GM19193 (cell line): Measurements from ENCODE around the gene SLC22A5.

Experiments used
- POLR2A ChIP-seq: IDR thresholded peaks from 4 replicates; pipeline ENCODE4 v1.6.1; 2011; ENCODE audit not compliant: insufficient read depth, insufficient read length; ENCODE audit errors: extremely low read depth

SLC22A5 gene

DNA sequence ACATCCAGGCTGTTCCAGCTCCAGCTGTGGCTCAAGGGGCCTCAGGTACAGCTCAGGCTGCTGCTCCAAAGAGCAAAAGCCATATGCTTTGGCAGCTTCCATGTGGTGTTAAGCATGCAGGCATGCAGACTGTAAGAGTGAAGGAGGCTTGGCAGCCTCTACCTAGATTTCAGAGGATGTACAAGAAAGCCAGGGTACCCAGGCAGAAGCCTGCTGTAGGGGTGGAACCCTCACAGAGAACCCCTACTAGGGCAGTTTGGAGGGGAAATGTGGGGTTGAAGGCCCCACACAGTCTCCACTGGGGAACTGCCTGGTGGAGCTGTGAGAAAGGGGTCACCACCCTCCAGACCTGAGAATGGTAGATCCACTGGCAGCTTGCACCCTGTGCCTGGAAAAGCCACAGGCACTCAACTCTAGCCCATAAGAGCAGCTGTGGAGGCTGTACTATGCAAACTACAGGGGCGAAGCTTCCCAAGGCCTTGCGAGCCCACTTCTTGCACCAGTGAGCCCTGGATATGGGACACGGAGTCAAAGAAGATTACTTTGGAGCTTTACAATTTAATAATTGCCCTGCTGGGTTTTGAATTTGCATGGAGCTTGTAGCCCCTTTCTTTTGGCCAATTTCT lies 14.3 kb upstream of the SLC22A5 start:
- no peak for TF ChIP-seq POLR2A

DNA sequence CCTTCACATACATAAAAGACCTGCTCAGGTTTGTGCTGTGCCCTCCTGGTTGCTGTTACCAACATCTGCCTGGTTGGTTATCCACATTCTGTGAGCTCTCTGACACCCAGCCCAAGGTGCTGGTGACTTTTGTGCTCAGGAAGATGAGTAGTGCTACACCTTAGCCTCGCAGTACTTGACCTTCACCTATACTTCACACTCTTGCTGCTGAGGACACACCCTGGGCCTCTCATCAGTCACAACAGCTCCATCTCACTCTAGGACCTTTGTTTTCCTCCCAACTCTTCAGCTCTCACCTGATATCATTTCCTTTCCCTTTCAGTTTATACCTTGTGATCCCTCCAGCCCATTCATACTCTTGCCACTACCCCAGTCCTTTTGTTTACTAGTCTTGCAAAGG lies 10.7 kb upstream of the SLC22A5 start:
- no peak for TF ChIP-seq POLR2A

DNA sequence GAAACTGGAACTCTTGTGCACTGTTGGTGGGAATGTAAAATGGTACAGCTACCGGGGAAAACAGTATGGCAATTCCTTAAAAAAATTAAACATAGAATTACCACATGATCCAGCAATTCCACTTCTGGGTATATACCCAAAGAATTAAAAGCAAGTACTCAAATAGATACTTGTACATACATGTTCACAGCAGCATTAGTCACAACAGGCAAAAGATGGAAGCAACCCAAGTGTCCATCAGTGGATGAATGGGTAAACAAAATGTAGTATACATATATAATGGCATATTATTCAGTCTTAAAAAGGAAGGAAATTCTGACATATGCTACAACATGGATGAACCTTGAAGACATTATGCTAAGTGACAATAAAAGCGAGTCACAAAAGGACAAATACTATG lies 7.4 kb upstream of the SLC22A5 start:
- TF ChIP-seq POLR2A = no peak

DNA sequence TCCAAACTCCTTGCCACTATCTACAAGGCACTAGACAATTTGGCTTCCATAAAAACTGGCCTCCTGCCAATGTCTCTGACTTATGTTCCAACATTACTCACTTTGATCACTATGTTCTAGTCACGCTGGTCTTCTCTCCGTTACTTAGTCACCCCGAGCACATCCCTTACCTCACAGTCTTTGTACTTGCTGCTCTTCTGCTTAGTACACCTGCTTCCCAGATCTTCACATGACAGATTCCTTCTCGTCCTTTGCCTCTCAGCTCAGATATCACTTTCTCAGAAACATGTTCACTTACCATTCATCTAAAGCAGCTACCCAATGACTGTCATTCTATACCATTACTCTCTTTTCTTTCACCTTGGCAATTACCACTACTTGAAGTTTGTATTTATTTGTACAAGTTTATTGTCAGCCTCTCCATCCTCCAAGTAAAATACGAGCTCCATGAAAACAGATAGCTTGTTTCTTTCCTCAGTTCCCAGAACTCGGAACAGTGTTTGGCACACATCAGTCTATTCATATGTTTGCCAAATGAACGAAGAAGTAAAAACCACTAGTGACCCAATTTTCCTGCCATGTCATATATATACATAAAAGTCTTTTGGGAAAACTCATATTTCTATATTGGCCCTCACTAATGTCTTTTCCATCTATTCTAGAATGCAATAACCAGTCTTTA lies 5.9 kb upstream of the SLC22A5 start:
- TF ChIP-seq POLR2A = no peak

GRCh38 chr5:132364319-132364718 lies 5.2 kb upstream of the SLC22A5 start:
- TF ChIP-seq POLR2A = no peak

DNA sequence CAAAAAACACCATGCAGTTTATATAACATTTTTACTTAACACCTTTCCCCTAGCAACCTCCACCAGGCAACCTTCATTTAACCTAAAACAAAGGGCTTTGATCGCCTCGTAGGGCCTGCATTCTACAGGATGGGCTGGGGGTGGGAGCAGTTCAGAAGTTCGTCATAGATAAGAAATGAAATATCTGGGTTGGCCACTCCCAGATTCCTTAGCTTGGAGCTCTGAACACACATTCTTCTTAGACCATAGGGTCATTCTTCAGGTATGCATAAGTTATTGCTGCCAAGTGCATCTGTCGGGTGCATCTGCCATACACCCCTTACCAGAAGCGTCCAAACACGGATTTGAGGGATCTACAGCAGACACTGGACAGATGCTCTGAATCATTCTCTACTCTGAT lies 4.3 kb upstream of the SLC22A5 start:
- no peak for TF ChIP-seq POLR2A

DNA sequence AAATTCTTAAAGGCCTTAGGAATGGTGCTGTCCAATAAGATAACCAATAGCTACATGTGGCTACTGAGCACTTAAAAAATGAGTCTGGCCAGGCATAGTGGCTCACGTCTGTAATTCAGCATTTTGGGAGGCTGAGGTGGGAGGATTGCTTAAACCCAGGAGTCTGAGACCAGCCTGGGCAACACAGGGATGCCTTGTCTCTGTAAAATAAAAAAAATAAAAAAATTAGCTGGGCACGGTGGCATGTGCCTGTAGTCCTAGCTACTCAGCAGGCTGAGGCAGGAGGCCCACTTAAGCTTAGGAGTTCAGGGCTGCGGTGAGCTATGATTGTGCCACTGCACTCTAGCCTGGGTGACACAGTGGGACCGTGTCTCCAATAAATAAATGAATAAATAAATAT lies 1.3 kb upstream of the SLC22A5 start:
- TF ChIP-seq POLR2A = no peak

DNA sequence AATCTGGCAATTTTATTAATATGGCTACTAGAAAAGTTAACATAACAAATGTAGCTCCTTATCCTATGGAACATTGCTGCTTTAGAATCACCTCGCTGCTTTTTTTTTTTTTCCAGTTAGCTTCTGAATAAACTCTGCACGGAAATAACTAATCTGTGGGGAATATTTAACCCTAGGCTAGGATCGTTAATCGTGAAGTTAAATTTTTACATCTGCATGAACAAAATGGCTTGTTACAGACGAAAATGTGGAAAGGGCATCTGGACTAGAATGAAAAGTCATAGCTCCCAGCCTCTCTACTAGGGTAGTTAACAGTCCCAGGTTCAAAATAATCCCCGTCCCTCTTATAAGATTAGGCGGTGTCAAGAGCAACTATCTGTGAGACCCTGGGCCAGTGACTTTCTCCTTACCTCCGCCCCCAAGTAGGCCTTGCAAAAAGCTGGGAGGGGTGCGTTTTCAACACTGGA lies 470 bp upstream of the SLC22A5 start:
- TF ChIP-seq POLR2A = no peak

DNA sequence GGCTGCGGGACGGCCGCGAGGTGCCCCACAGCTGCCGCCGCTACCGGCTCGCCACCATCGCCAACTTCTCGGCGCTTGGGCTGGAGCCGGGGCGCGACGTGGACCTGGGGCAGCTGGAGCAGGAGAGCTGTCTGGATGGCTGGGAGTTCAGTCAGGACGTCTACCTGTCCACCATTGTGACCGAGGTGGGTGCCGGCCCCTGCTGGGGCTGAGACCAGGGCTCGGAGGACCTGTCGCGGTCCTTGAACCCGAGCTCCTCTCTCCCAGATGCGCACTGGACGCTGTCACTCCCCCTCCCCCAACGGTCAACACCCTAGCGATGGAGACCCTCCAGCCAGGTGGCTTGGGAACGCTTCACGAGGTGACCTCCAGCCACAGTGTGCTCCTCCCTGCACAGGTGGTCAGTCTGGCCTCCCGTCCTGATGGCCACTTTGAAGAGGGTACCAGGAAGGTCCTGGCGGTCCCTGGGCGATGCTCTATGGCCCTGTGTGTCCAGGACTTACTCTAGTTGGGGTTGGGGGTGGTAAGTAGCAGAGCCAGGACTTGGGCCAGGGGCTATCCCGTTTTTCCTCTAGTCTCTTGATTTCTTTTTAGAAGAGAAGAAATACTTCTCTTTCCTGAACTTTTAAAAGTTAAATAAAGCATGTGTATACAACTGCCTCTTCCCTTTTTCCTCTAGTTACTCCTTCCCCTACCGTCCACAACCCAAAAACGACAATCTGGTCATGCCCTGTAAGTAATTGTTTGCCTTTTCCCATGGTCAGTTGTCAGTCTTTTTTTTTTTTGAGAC lies 866 bp downstream of the SLC22A5 start:
- no peak for TF ChIP-seq POLR2A

DNA sequence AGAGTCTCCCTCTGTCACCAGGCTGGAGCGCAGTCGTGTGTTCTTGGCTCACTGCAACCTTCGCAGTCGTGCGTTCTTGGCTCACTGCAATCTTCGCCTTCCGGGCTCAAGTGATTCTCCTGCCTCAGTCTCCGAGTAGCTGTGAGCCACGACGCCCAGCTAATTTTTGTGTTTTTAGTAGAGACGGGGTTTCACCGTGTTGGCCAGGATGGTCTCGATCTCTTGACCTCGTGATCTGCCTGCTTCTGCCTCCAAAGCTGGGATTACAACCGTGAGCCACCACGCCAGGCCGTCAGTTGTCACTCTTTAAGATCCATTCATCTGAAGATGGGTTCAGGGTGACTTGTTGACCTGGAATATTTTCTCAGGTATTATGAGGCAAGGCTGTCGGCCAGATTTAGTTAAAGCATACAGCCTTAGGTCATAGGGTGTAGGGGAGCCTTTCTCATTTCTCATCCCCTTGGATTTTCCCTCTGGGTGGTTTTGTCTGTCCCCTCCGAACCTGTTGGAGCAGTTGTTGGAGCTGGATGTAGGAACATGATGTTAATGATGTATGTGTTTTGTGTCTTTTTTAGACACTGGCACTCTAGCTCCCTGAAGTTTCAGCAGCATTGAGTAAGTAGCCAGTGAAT lies 1.6 kb downstream of the SLC22A5 start:
- TF ChIP-seq POLR2A = no peak

GRCh38 chr5:132371603-132371994 lies 2.1 kb downstream of the SLC22A5 start:
- TF ChIP-seq POLR2A = no peak

- no peak for TF ChIP-seq POLR2A
Observed at GRCh38 chr5:132372127-132372526, 2.6 kb downstream of the SLC22A5 start.

- no peak for TF ChIP-seq POLR2A
Observed at GRCh38 chr5:132372542-132372941, 3.0 kb downstream of the SLC22A5 start.

- TF ChIP-seq POLR2A = no peak
Observed at GRCh38 chr5:132375957-132376356, 6.4 kb downstream of the SLC22A5 start.
